ENCODE data around the gene DDX1. TPM values are rescaled to one million over a fixed set of nuclear protein-coding genes. Genes with fewer than 3 reads are reported as not detected.

DDX1 gene
- total and polyA plus RNA-seq, 4 donors, result 87.0 to 152 (median 134) TPM

DNA sequence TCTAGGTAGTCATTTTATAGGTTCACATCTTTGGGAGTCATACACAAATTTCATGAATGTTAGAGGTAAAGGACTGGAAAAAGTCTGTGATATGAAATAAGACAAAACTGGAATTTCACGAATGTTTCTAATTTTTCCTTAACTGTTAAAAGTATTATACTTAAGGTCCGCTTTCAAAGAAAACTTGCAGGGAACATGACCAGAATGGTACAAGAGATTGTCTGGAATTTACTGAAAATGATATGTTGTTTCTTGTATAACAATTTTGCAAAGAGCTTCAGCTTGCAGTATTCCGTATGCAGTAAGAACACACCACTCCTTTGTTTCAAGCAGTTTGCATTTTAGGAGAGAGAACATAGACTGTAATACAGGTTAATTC, 1.6 kb downstream of the DDX1 start:
- Histone ChIP-seq H3K4me3 (ENCODE audit: low read depth, low read length) (no peak overlapping the region), H3K4me1 (ENCODE audit: control insufficient read depth, insufficient read depth, low read length) (peaks cover 15% of the 10 kb centered on the region), H3K9me3 (ENCODE audit: control insufficient read depth, insufficient read depth, low read length) (no peaks in the 10 kb centered on the region), H3K27me3 (ENCODE audit: control insufficient read depth, insufficient read depth, low read length) (no peaks in the 10 kb centered on the region), H3K36me3 (ENCODE audit: control insufficient read depth, insufficient read depth, low read length) (peaks cover 6% of the 10 kb centered on the region), H3K27ac (ENCODE audit: low read depth, low read length) (no peak overlapping the region)
- WGBS (ENCODE audit: insufficient coverage), result no CpG with 5 or more reads among the region's 3 CpGs
- DNase-seq (ENCODE audit: low read depth in 4 of 6, low spot score in 6 of 6), result no peak

- H3K4me1 ChIP-seq (ENCODE audit: control insufficient read depth, insufficient read depth, low read length), result peaks cover 15% of the 10 kb centered on the region
- H3K4me3 ChIP-seq (ENCODE audit: low read depth, low read length), result no peak overlapping the region
- no peaks in the 10 kb centered on the region for H3K9me3 ChIP-seq (ENCODE audit: control insufficient read depth, insufficient read depth, low read length)
- peaks cover 9% of the 10 kb centered on the region for H3K36me3 ChIP-seq (ENCODE audit: control insufficient read depth, insufficient read depth, low read length)
- no peak for DNase-seq (ENCODE audit: low read depth in 4 of 6, low spot score in 6 of 6)
- H3K27me3 ChIP-seq (ENCODE audit: control insufficient read depth, insufficient read depth, low read length), result no peaks in the 10 kb centered on the region
- 92% methylated on average over 2 of the region's 5 CpGs for WGBS (ENCODE audit: insufficient coverage)
- H3K27ac ChIP-seq (ENCODE audit: low read depth, low read length), result no peak overlapping the region
Measured at GRCh38 chr2:15594291-15595256, 2.9 kb downstream of the DDX1 start.

DNA sequence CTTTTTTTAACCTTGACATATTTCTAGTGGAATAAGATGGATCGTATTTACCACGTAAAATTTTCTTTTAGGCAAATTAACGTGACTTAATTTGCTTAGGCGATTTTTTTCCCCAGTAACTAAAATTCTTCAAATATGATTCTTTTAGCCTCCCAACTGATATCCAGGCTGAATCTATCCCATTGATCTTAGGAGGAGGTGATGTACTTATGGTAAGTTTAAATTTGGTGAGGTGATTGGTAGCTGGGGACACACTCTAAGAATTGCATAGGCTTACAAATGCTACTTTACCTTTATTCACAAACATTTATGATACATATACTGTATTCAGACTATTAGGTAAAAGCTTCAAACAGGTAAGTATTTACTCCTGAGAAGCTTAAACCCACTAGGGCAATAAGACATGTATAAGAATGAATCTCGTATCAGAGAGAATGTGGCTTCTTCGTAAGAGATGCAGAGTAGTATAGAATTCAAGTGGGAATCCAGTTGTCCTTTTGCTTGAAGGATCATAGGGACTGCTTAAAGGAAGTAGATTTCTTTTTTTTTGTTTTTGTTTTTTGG, 3.8 kb downstream of the DDX1 start:
- no peak for DNase-seq (ENCODE audit: low read depth in 4 of 6, low spot score in 6 of 6)
- no peak overlapping the region for H3K27ac ChIP-seq (ENCODE audit: low read depth, low read length)
- peaks cover 11% of the 10 kb centered on the region for H3K36me3 ChIP-seq (ENCODE audit: control insufficient read depth, insufficient read depth, low read length)
- H3K4me3 ChIP-seq (ENCODE audit: low read depth, low read length), result no peak overlapping the region
- H3K27me3 ChIP-seq (ENCODE audit: control insufficient read depth, insufficient read depth, low read length), result no peaks in the 10 kb centered on the region
- no peaks in the 10 kb centered on the region for H3K9me3 ChIP-seq (ENCODE audit: control insufficient read depth, insufficient read depth, low read length)
- H3K4me1 ChIP-seq (ENCODE audit: control insufficient read depth, insufficient read depth, low read length), result peaks cover 15% of the 10 kb centered on the region
- whole genome bisulfite sequencing (ENCODE audit: insufficient coverage), result 93% methylated on average over 2 of the region's 6 CpGs

GRCh38 chr2:15595936-15596335, 4.3 kb downstream of the DDX1 start:
- WGBS (ENCODE audit: insufficient coverage), result 94% methylated on average over 3 of the region's 4 CpGs
- Histone ChIP-seq H3K9me3 (ENCODE audit: control insufficient read depth, insufficient read depth, low read length) (no peaks in the 10 kb centered on the region), H3K27me3 (ENCODE audit: control insufficient read depth, insufficient read depth, low read length) (no peaks in the 10 kb centered on the region), H3K4me3 (ENCODE audit: low read depth, low read length) (no peak overlapping the region), H3K4me1 (ENCODE audit: control insufficient read depth, insufficient read depth, low read length) (peaks cover 14% of the 10 kb centered on the region), H3K27ac (ENCODE audit: low read depth, low read length) (no peak overlapping the region), H3K36me3 (ENCODE audit: control insufficient read depth, insufficient read depth, low read length) (peaks cover 16% of the 10 kb centered on the region)
- no peak for DNase-seq (ENCODE audit: low read depth in 4 of 6, low spot score in 6 of 6)

DNA sequence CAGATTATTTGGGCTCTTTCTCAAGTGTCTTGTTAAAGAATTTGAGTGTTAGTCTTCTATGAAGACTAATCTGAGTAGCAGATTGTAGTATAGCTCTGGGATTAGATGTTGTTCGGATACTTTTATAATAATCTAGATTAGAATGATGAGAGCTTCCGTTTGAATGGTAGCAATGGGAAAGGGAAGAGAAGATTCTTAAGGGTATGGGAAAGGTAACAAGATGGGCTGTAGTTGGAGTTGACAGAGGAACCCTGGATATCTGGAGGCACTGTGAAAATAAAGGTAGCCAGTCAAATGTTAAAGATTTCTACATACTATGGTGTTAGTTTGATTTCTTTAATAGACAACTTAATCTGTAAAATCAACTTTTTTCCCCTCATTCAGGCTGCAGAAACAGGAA, 4.7 kb downstream of the DDX1 start:
- 93% methylated on average over 2 of the region's 2 CpGs for WGBS (ENCODE audit: insufficient coverage)
- no peaks in the 10 kb centered on the region for H3K27me3 ChIP-seq (ENCODE audit: control insufficient read depth, insufficient read depth, low read length)
- H3K4me3 ChIP-seq (ENCODE audit: low read depth, low read length), result no peak overlapping the region
- DNase-seq (ENCODE audit: low read depth in 4 of 6, low spot score in 6 of 6), result no peak
- peaks cover 11% of the 10 kb centered on the region for H3K4me1 ChIP-seq (ENCODE audit: control insufficient read depth, insufficient read depth, low read length)
- no peak overlapping the region for H3K27ac ChIP-seq (ENCODE audit: low read depth, low read length)
- H3K9me3 ChIP-seq (ENCODE audit: control insufficient read depth, insufficient read depth, low read length), result no peaks in the 10 kb centered on the region
- peaks cover 18% of the 10 kb centered on the region for H3K36me3 ChIP-seq (ENCODE audit: control insufficient read depth, insufficient read depth, low read length)

DNA sequence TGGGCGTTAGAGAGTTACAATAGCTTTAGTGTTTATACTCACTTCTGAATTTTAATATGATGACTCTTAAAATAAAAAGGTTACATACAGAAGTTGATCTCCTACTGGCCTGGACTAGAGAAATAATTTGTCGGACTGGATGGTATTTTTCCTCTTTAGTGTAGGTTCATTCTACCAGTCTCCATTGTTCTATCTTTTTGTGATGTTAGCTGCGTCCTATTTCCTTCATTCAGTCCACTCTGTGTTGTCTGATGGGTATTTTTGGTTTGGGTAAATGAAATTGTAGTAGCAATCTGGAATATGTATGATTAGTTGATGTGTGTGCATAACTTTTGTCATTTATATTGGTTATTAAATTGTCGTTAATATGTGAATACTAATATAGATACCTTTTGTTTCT, 5.3 kb downstream of the DDX1 start:
- no peak for DNase-seq (ENCODE audit: low read depth in 4 of 6, low spot score in 6 of 6)
- Histone ChIP-seq H3K9me3 (ENCODE audit: control insufficient read depth, insufficient read depth, low read length) (no peaks in the 10 kb centered on the region), H3K4me1 (ENCODE audit: control insufficient read depth, insufficient read depth, low read length) (peaks cover 8% of the 10 kb centered on the region), H3K27ac (ENCODE audit: low read depth, low read length) (no peak overlapping the region), H3K27me3 (ENCODE audit: control insufficient read depth, insufficient read depth, low read length) (no peaks in the 10 kb centered on the region), H3K4me3 (ENCODE audit: low read depth, low read length) (no peak overlapping the region), H3K36me3 (ENCODE audit: control insufficient read depth, insufficient read depth, low read length) (peaks cover 18% of the 10 kb centered on the region)
- WGBS (ENCODE audit: insufficient coverage), result 100% methylated on average over 1 of the region's 4 CpGs

DNA sequence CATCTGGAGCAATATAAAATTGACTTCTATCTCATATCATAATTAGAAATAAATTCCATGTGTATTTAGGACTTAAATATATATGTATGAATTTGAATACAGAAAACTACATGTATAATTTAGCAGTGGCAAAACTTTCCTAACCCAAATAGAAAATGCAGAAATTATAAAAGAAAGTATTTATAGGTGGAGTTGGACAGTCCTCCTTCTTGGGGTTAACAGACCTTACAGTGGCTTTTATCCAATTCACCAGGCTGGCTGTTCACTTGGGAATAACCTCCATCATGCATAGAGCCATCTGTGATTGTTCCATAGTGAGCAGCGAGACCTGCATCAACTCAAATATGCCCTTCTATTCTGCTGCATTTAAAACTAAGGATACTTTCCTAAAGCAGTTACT, 8.3 kb downstream of the DDX1 start:
- Histone ChIP-seq H3K4me3 (ENCODE audit: low read depth, low read length) (no peak overlapping the region), H3K4me1 (ENCODE audit: control insufficient read depth, insufficient read depth, low read length) (no peaks in the 10 kb centered on the region), H3K36me3 (ENCODE audit: control insufficient read depth, insufficient read depth, low read length) (peaks cover 31% of the 10 kb centered on the region), H3K27ac (ENCODE audit: low read depth, low read length) (no peak overlapping the region), H3K27me3 (ENCODE audit: control insufficient read depth, insufficient read depth, low read length) (no peaks in the 10 kb centered on the region), H3K9me3 (ENCODE audit: control insufficient read depth, insufficient read depth, low read length) (no peaks in the 10 kb centered on the region)
- 100% methylated on average over 1 of the region's 1 CpG for WGBS (ENCODE audit: insufficient coverage)
- DNase-seq (ENCODE audit: low read depth in 4 of 6, low spot score in 6 of 6), result no peak

- Histone ChIP-seq H3K27me3 (ENCODE audit: control insufficient read depth, insufficient read depth, low read length) (no peaks in the 10 kb centered on the region), H3K27ac (ENCODE audit: low read depth, low read length) (no peak overlapping the region), H3K4me3 (ENCODE audit: low read depth, low read length) (no peak overlapping the region), H3K9me3 (ENCODE audit: control insufficient read depth, insufficient read depth, low read length) (no peaks in the 10 kb centered on the region), H3K4me1 (ENCODE audit: control insufficient read depth, insufficient read depth, low read length) (no peaks in the 10 kb centered on the region), H3K36me3 (ENCODE audit: control insufficient read depth, insufficient read depth, low read length) (peaks cover 35% of the 10 kb centered on the region)
- no peak for DNase-seq (ENCODE audit: low read depth in 4 of 6, low spot score in 6 of 6)
- no CpG with 5 or more reads among the region's 1 CpG for WGBS (ENCODE audit: insufficient coverage)
Measured at GRCh38 chr2:15601681-15602080, 10.0 kb downstream of the DDX1 start.

DNA sequence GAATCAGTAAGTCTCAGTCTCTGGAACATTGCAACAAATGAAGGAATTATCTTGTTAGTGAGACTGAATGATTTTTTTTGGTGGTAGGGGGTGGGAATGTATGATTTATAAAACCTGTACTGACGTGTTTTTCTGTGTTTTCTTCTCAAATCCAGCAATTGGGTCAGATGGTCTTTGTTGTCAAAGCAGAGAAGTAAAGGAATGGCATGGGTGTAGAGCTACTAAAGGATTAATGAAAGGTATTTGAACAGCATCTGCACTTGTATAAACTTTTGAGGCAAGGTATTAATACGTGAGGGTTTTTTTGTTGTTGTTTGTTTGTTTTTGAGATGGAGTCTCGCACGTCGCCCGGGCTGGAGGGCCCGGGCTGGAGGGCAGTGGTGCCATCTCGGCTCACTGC, 10.7 kb downstream of the DDX1 start:
- no peak overlapping the region for H3K27ac ChIP-seq (ENCODE audit: low read depth, low read length)
- H3K27me3 ChIP-seq (ENCODE audit: control insufficient read depth, insufficient read depth, low read length), result no peaks in the 10 kb centered on the region
- DNase-seq (ENCODE audit: low read depth in 4 of 6, low spot score in 6 of 6), result no peak
- no peak overlapping the region for H3K4me3 ChIP-seq (ENCODE audit: low read depth, low read length)
- 97% methylated on average over 4 of the region's 8 CpGs for WGBS (ENCODE audit: insufficient coverage)
- H3K4me1 ChIP-seq (ENCODE audit: control insufficient read depth, insufficient read depth, low read length), result no peaks in the 10 kb centered on the region
- H3K36me3 ChIP-seq (ENCODE audit: control insufficient read depth, insufficient read depth, low read length), result peaks cover 38% of the 10 kb centered on the region
- no peaks in the 10 kb centered on the region for H3K9me3 ChIP-seq (ENCODE audit: control insufficient read depth, insufficient read depth, low read length)
